AG04450 (cell line): ENCODE measurements around the gene CXCL12. TPM values are rescaled to one million over a fixed set of nuclear protein-coding genes. Genes with fewer than 3 reads are reported as not detected.

Experiments used
- CTCF ChIA-PET: fragments of 300-600, 350-600 bp; formaldehyde crosslinking; extraction: SDS; loops from one replicate; lab custom pipeline; 2022; ENCODE audit warnings: antibody characterized with exemption, inconsistent platforms; lab: Charles Lee
- POLR2A ChIA-PET: fragments of 350-600 bp; formaldehyde crosslinking; extraction: SDS; loops from one replicate; lab custom pipeline; 2021; ENCODE audit warnings: antibody characterized with exemption, inconsistent platforms; lab: Yijun Ruan, JAX
- DNase-seq: peaks from one replicate; pipeline ENCODE4 v3.0.0-alpha.2; 2011; ENCODE audit warnings: low read depth, low spot score
- H3K27ac ChIP-seq: one replicate; pipeline ENCODE4 v1.5.1; 2012; ENCODE audit warnings: low read depth, low read length, control low read depth
- H3K27me3 ChIP-seq: one replicate; pipeline ENCODE4 v1.6.0; 2012; ENCODE audit warnings: low read length; ENCODE audit not compliant: control insufficient read depth, insufficient read depth
- H3K4me3 ChIP-seq: 2 replicates; pipeline ENCODE4 v1.5.1; 2011; ENCODE audit warnings: mild to moderate bottlenecking, low read depth, low read length, control low read depth
- H3K9me3 ChIP-seq: 2 replicates; pipeline ENCODE4 v1.5.1; 2012; ENCODE audit warnings: low read length; ENCODE audit not compliant: control insufficient read depth, insufficient read depth
- CTCF ChIP-seq: IDR thresholded peaks from 2 replicates; pipeline ENCODE4 v1.5.1; 2011; ENCODE audit warnings: low read depth, low read length, control low read depth, inconsistent platforms
- polyA plus RNA-seq: library from polyadenylated mRNA; depleted of rRNA; stranded (reverse); fragments of >200 nt; gene quantifications from 2 replicates; pipeline ENCODE4 v1.2.3, GENCODE V29; 2011

The CXCL12 gene
- polyA plus RNA-seq, 1 experiment = 93.4 TPM

GRCh38 chr10:44362866-44363711 is 21.8 kb downstream of the CXCL12 start:
- CTCF ChIA-PET = interaction anchor here (0.6 to 1.3 kb wide), 2 partner anchors 52 to 594 kb away, joined by 3 to 4 read pairs; no protein-coding TSS in a partner anchor

GRCh38 chr10:44361109-44361508 is 23.8 kb downstream of the CXCL12 start:
- CTCF ChIA-PET = interaction anchor here (0.6 kb wide), 1 partner anchor 615 kb away, joined by 4 read pairs; no protein-coding TSS in a partner anchor
- TF ChIP-seq CTCF = no peak
- no peak overlapping the region for H3K27ac ChIP-seq
- no peaks in the 10 kb centered on the region for H3K9me3 ChIP-seq
- no peak overlapping the region for H3K4me3 ChIP-seq
- DNase-seq = no peak
- peaks cover 11% of the 10 kb centered on the region for H3K27me3 ChIP-seq
- POLR2A ChIA-PET = no interaction called here

More at GRCh38 chr10:44362866-44363711, 21.8 kb downstream of the CXCL12 start:
- Histone ChIP-seq H3K27me3 (peaks cover 8% of the 10 kb centered on the region), H3K9me3 (no peaks in the 10 kb centered on the region), H3K27ac (no peak overlapping the region), H3K4me3 (no peak overlapping the region)
- TF ChIP-seq CTCF = no peak
- POLR2A ChIA-PET = no interaction called here
- no peak for DNase-seq

- Histone ChIP-seq H3K9me3 (no peaks in the 10 kb centered on the region), H3K4me3 (no peak overlapping the region), H3K27me3 (peaks cover 13% of the 10 kb centered on the region), H3K27ac (no peak overlapping the region)
- ChIA-PET CTCF (interaction anchor here (1.3 kb wide), 2 partner anchors 47 to 668 kb away, joined by 4 to 7 read pairs; no protein-coding TSS in a partner anchor), POLR2A (no interaction called here)
- TF ChIP-seq CTCF = no peak
- DNase-seq = no peak
Observed at GRCh38 chr10:44358080-44358771, 26.7 kb downstream of the CXCL12 start.

GRCh38 chr10:44357023-44357540 is 27.8 kb downstream of the CXCL12 start:
- Histone ChIP-seq H3K27ac (no peak overlapping the region), H3K27me3 (peaks cover 13% of the 10 kb centered on the region), H3K9me3 (no peaks in the 10 kb centered on the region; the same call in 1 of the 2 replicates), H3K4me3 (no peak overlapping the region)
- POLR2A ChIA-PET = no interaction called here
- TF ChIP-seq CTCF = no peak
- no peak for DNase-seq
- CTCF ChIA-PET = no interaction called here
